Measurements from ENCODE around the gene CGRRF1. TPM values are rescaled to one million over a fixed set of nuclear protein-coding genes. Genes with fewer than 3 reads are reported as not detected.

Gene CGRRF1
- total RNA-seq, 1 experiment from 2014 or later: 19.1 TPM

GRCh38 chr14:54579621-54580020 lies 69.9 kb downstream of the CGRRF1 start:
- Mint-ChIP-seq H3K4me3 (no peak overlapping the region), H3K9me3 (no peaks in the 10 kb centered on the region), H3K4me1 (no peaks in the 10 kb centered on the region), H3K27ac (no peak overlapping the region), H3K36me3 (ENCODE audit: insufficient read depth in 1 of 3, low read depth in 3 of 3) (no peaks in the 10 kb centered on the region), H3K27me3 (ENCODE audit: low read depth) (no peaks in the 10 kb centered on the region)
- no peak overlapping the region for H2BK20ac ChIP-seq (ENCODE audit: low read depth, low read length, poor library complexity, severe bottlenecking)
- no peak overlapping the region for H2BK15ac ChIP-seq (ENCODE audit: low read depth, low read length)
- no peak overlapping the region for H3K18ac ChIP-seq (ENCODE audit: insufficient read length, low read depth, low read length)
- no peak overlapping the region for H4K5ac ChIP-seq (ENCODE audit: insufficient read length, low read depth, low read length)
- H3T11ph ChIP-seq (ENCODE audit: low read length): no peak overlapping the region
- H3K79me1 ChIP-seq (ENCODE audit: insufficient read depth, low read depth, low read length, poor library complexity, severe bottlenecking): no peaks in the 10 kb centered on the region
- H4K20me1 ChIP-seq (ENCODE audit: control insufficient read depth, insufficient read depth, insufficient read length): no peaks in the 10 kb centered on the region
- peaks cover 4% of the 10 kb centered on the region; the same call in 1 of the 2 replicates for H3K79me2 ChIP-seq (ENCODE audit: insufficient read depth, low read length)
- no peak overlapping the region for H2AFZ ChIP-seq (ENCODE audit: low read length)
- H2BK120ac ChIP-seq (ENCODE audit: low read depth, low read length, poor library complexity, severe bottlenecking): no peak overlapping the region
- no peak for TF ChIP-seq CTCF (conservative IDR thresholded peaks at IDR 0.05)
- H3K9ac ChIP-seq (ENCODE audit: extremely low read depth, insufficient read length, low read length): no peak overlapping the region
- H4K91ac ChIP-seq (ENCODE audit: insufficient read length, low read depth, low read length): no peak overlapping the region
- DNase-seq: no peak
- no peaks in the 10 kb centered on the region for H3K23me2 ChIP-seq (ENCODE audit: insufficient read length, low read depth, low read length, poor library complexity, severe bottlenecking)
- H4K8ac ChIP-seq (replicated peaks; ENCODE audit: insufficient read length, low read depth, low read length): no peak overlapping the region
- no peak overlapping the region for H3K23ac ChIP-seq (ENCODE audit: insufficient read length, low read depth, low read length)
- H2BK12ac ChIP-seq (ENCODE audit: insufficient read length, low read depth, low read length): no peak overlapping the region
- H2AK5ac ChIP-seq (ENCODE audit: insufficient read length, low read length): no peak overlapping the region
- H3K14ac ChIP-seq (ENCODE audit: insufficient read depth, low read length): no peak overlapping the region
- no peaks in the 10 kb centered on the region for H3K9me3 ChIP-seq (ENCODE audit: control insufficient read depth, low read depth, low read length)
- no peak overlapping the region for H3K27ac ChIP-seq (ENCODE audit: insufficient read length, low read depth, low read length)
- H3K4me2 ChIP-seq (ENCODE audit: insufficient read depth, insufficient read length, low read length): no peak overlapping the region
- H3K56ac ChIP-seq (ENCODE audit: insufficient read length, low read depth, low read length): no peak overlapping the region
- H3K4me1 ChIP-seq (ENCODE audit: insufficient read depth, low read length): no peaks in the 10 kb centered on the region; the same call in 1 of the 2 replicates
- no CpG with 5 or more reads among the region's 1 CpG for WGBS (ENCODE audit: extremely low coverage, insufficient read length, low lambda C conversion rate)
- H3K4ac ChIP-seq (ENCODE audit: low read depth, low read length): no peak overlapping the region
- no peaks in the 10 kb centered on the region for H3K27me3 ChIP-seq (ENCODE audit: insufficient read depth, low read length)
- no peak overlapping the region for H2BK5ac ChIP-seq (ENCODE audit: insufficient read length, low read length)

Data from H9 (cell line).